Omental fat pad (tissue), 4 donors: Measurements from ENCODE around the gene FARS2. TPM values are rescaled to one million over a fixed set of nuclear protein-coding genes. Genes with fewer than 3 reads are reported as not detected.
A peak's percentile ranks its signal among the peaks of the same experiment; 100 is the strongest.

ENCODE experiments used
- ATAC-seq: fragments of 150-250 bp; one replicate; pipeline ENCODE4 v1.9.1; 2016; ENCODE audit warnings: mild to moderate bottlenecking, moderate library complexity; ENCODE audit not compliant: low FRiP score
- DNase-seq: peaks from one replicate; pipeline ENCODE4 v3.0.0-alpha.2; 2019; ENCODE audit warnings: low spot score
- total RNA-seq, 4 donors: library from RNA; depleted of rRNA; stranded (reverse); fragments of >200 nt; gene quantifications; one replicate each; pipeline ENCODE4 v1.1.0, GENCODE V29; 2016
- TF ChIP-seq, protein P1 (sequence below), 3 donors: fragments of 450-650 bp; IDR thresholded peaks; one replicate each; pipeline ENCODE4 v1.5.1; 2016 to 2017; ENCODE audit warnings: antibody characterized with exemption in 3 of 3, mild to moderate bottlenecking in 3 of 3, moderate library complexity in 2 of 3

Gene FARS2
- total RNA-seq, 4 donors from 2014 or later: 12.5 to 18.1 (median 14.5) TPM

DNA sequence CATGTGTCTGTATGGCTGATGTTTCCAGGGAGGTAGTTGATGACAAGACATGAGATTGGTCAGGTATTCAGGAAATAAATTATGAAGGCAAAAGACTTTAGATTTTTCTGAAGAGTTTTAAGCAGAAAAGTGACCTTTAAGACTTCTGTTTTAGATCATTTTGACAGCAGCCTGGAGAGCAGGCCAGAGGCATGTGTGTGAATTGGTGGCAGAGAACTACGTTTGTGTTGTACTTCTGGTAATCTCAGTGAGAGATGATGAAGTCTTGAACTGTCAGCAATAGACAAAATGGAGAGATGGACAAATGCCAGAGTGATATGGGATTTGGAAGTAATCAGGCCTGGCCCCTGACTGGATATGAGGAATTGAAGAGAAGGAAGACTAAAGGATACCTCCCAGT is 30.8 kb downstream of the FARS2 start:
- DNase-seq (no peak), ATAC-seq (no peak)
- TF ChIP-seq, protein P1, sequence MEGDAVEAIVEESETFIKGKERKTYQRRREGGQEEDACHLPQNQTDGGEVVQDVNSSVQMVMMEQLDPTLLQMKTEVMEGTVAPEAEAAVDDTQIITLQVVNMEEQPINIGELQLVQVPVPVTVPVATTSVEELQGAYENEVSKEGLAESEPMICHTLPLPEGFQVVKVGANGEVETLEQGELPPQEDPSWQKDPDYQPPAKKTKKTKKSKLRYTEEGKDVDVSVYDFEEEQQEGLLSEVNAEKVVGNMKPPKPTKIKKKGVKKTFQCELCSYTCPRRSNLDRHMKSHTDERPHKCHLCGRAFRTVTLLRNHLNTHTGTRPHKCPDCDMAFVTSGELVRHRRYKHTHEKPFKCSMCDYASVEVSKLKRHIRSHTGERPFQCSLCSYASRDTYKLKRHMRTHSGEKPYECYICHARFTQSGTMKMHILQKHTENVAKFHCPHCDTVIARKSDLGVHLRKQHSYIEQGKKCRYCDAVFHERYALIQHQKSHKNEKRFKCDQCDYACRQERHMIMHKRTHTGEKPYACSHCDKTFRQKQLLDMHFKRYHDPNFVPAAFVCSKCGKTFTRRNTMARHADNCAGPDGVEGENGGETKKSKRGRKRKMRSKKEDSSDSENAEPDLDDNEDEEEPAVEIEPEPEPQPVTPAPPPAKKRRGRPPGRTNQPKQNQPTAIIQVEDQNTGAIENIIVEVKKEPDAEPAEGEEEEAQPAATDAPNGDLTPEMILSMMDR (IDR thresholded peaks at IDR 0.05): no peak

DNA sequence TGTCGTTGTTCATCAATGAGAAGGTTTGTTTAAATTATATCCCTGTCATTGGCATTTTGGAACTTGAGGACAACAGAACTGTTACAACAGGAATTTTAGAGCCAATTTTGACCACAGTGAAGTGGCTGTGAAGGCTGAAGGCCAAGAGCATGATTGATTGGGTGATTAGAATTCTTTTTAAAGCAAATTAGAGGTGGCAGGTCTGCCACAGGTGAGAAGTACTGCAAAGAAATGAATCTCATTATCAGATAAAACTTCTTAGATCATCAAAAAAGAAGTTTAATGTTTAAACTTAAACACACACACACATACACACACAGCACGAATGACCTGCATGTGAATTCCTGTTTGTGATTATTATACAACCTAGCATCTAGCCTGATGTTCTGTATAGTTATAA is 32.4 kb downstream of the FARS2 start:
- ATAC-seq (no peak), DNase-seq (no peak)
- TF ChIP-seq, protein P1 (IDR thresholded peaks at IDR 0.05): no peak

DNA sequence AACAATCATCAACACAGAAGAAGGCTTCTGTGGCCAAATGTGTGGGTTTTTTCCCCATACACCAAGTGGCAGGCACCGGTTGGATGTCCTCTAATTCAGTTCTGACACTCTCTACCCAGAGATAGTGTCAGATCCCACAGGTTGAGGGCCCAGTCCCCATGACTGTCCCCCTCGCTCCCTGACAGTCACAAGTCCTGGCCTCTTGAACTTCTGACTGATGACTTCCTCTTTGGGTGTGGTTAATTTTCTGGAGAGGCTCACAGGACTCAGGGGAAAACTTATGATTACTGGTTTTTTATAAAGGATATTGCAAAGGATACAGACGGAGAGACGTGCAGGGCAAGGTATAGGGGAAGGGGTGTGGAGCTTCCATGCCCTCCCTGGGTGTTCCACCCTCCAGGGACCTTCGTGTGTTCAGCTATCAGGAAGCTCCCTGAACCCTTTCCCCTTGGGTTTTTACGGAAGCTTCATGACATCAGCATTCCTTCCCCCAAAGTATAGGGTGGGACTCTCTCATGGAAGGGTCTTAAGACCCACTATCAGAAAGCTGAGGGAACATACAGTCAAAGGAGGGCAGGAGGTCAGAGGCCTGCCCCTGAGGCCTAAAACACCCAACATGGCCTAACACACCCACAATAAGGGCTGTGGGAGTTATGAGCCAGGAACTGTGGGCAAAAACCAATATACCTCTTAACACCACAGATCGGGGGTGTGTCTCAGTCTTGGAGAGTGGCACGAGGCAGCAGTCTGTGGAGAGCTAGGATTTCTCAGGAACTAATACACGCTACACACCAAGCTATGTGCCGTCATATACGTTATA is 33.3 kb downstream of the FARS2 start:
- ATAC-seq (no peak), DNase-seq (no peak)

DNA sequence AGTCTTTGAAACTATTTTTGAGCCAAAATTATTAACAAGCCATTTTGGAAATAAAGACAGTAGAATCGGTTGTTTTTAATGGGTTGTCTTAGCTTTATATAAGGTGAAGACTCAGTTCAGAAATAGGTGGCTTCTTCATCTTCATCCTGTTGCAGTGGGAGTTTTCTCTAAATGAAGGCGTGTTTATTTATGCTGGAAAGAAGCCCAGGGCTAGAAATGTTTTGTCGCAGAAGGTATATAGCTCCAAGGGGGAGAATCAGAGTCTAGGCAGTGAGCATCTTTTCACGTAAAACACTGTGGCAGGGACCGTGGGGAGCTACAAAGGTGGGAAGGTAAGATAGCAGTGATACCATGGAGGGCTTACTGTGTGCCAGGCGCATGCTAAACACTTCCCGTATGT is 34.3 kb downstream of the FARS2 start:
- ATAC-seq (no peak), DNase-seq (no peak)
- TF ChIP-seq, protein P1 (IDR thresholded peaks at IDR 0.05): no peak

More for the DNA sequence above, 33.3 kb downstream of the FARS2 start:
- TF ChIP-seq, protein P1 (IDR thresholded peaks at IDR 0.05): no peak

DNA sequence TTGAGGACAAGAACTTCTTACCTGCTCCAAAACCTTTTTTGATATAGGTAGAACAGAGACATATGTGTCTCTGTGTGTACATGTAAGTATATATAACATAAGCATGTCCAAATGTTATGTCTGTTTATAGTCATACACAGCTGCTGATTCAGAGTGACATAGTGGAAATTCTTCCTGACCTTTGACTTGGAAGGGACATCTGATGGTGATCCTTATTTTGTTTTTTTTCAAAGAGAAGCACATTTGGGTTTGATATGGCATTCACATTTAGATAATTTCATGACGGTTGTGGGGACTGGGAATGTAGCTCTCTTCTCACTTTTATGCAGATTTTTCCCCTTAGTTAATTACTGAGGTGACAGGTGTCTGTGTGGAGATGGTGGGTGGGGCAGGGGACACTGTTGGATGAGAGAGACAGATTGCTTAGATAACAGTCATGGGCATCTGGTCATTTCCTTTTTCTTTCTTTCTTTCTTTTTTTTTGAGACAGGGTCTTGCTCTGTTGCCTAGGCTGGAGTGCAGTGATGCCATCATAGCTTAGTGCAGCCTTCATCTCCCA is 39.0 kb downstream of the FARS2 start:
- TF ChIP-seq, protein P1 (IDR thresholded peaks at IDR 0.05): no peak
- no peak for DNase-seq
- ATAC-seq: no peak

DNA sequence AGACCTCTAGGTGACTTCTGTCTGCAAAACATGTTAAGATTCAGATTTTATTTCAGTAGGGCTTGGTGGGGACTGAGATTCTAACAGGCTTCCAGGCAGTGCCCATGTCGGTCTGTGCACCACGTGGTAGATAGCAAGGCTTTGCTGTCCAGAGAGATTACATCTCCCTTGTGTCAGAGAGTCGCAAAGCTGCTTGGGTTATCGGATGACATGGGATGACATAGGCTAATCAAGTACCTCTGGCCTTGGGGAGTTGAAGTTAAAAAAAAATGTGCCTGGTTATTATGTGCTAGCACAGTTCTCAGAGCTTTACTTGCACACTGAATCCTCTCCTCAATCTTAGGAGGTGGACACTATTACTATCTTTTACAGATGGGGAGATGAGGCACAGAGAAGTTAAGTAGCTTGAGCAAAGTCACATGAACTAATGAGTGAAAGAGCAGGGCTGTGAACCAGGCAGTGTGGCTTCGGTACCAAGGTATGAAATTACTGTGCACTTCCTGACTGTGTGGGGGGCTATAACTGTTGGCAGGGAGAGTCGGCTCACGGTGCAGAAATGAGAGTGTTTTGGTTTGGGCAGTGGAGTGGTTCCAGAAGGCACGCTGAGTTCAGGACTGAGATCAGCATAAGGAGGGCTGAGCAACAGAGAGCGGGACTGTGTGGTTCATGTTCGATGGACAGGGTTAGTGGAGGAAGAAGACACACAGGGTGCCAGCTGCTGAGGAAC is 41.1 kb downstream of the FARS2 start:
- TF ChIP-seq, protein P1 (IDR thresholded peaks at IDR 0.05): no peak
- ATAC-seq (peak; percentile 39), DNase-seq (no peak)
